ENCODE results near the gene PLCB4. TPM values are rescaled to one million over a fixed set of nuclear protein-coding genes. Genes with fewer than 3 reads are reported as not detected.

PLCB4 gene
- total RNA-seq, 1 experiment from 2014 or later: 10.1 TPM

DNA sequence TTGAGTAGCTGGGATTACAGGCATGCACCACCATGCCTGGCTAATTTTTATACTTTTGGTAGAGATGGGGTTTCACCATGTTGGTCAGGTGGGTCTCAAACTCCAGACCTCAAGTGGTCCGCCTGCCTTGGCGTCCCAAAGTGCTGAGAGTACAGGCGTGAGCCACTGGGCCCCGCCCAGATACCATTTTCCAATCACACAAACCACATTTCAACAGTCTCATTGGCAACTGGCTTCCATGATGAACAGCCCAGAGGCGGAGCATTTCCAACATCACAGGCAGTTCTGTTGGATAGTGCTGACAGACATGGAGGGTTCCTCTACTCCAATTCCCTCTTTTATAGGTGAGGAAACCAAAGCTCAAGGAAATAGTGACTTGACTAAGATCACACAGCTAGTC, 43.9 kb upstream of the PLCB4 start:
- H3K27me3 ChIP-seq (ENCODE audit: insufficient read depth, low read length): no peaks in the 10 kb centered on the region
- peaks cover 4% of the 10 kb centered on the region for H3K4me1 ChIP-seq (ENCODE audit: insufficient read depth, low read length)
- no peak overlapping the region for H3K27ac Mint-ChIP-seq
- H3K14ac ChIP-seq (ENCODE audit: insufficient read depth, low read length): no peak overlapping the region
- H2BK12ac ChIP-seq (ENCODE audit: insufficient read length, low read depth, low read length): no peak overlapping the region
- H3K9ac ChIP-seq (ENCODE audit: extremely low read depth, insufficient read length, low read length): no peak overlapping the region
- no peaks in the 10 kb centered on the region; the same call in 1 of the 2 replicates for H3K27me3 Mint-ChIP-seq (ENCODE audit: low read depth)
- no peak overlapping the region for H2BK5ac ChIP-seq (ENCODE audit: insufficient read length, low read length)
- peaks cover 43 to 48% of the 10 kb centered on the region in 2 experiments for H3K4me1 Mint-ChIP-seq
- H3K23me2 ChIP-seq (ENCODE audit: insufficient read length, low read depth, low read length, poor library complexity, severe bottlenecking): no peaks in the 10 kb centered on the region
- no peak overlapping the region for H2AFZ ChIP-seq (ENCODE audit: low read length)
- no peak overlapping the region for H3K27ac ChIP-seq (ENCODE audit: insufficient read length, low read depth, low read length)
- H3K4ac ChIP-seq (ENCODE audit: low read depth, low read length): no peak overlapping the region
- H3K9me3 ChIP-seq (ENCODE audit: control insufficient read depth, low read depth, low read length): no peaks in the 10 kb centered on the region
- H3K18ac ChIP-seq (ENCODE audit: insufficient read length, low read depth, low read length): no peak overlapping the region
- no peak overlapping the region for H2BK15ac ChIP-seq (ENCODE audit: low read depth, low read length)
- WGBS (ENCODE audit: extremely low coverage, insufficient read length, low lambda C conversion rate): no CpG with 5 or more reads among the region's 5 CpGs
- no peak overlapping the region for H3K4me2 ChIP-seq (ENCODE audit: insufficient read depth, insufficient read length, low read length)
- H2AK5ac ChIP-seq (ENCODE audit: insufficient read length, low read length): no peak overlapping the region
- no peaks in the 10 kb centered on the region; a peak in 3 of 7 replicates for H3K36me3 Mint-ChIP-seq (ENCODE audit: insufficient read depth in 1 of 3, low read depth in 3 of 3)
- H3K79me1 ChIP-seq (ENCODE audit: insufficient read depth, low read depth, low read length, poor library complexity, severe bottlenecking): no peaks in the 10 kb centered on the region
- H4K5ac ChIP-seq (ENCODE audit: insufficient read length, low read depth, low read length): no peak overlapping the region
- H3K9me3 Mint-ChIP-seq: no peaks in the 10 kb centered on the region; a peak in 1 of 5 replicates
- H3K56ac ChIP-seq (ENCODE audit: insufficient read length, low read depth, low read length): no peak overlapping the region
- no peak overlapping the region for H3T11ph ChIP-seq (ENCODE audit: low read length)
- no peaks in the 10 kb centered on the region for H4K20me1 ChIP-seq (ENCODE audit: control insufficient read depth, insufficient read depth, insufficient read length)
- no peak overlapping the region for H4K8ac ChIP-seq (replicated peaks; ENCODE audit: insufficient read length, low read depth, low read length)
- no peak for DNase-seq
- TF ChIP-seq, protein P1, sequence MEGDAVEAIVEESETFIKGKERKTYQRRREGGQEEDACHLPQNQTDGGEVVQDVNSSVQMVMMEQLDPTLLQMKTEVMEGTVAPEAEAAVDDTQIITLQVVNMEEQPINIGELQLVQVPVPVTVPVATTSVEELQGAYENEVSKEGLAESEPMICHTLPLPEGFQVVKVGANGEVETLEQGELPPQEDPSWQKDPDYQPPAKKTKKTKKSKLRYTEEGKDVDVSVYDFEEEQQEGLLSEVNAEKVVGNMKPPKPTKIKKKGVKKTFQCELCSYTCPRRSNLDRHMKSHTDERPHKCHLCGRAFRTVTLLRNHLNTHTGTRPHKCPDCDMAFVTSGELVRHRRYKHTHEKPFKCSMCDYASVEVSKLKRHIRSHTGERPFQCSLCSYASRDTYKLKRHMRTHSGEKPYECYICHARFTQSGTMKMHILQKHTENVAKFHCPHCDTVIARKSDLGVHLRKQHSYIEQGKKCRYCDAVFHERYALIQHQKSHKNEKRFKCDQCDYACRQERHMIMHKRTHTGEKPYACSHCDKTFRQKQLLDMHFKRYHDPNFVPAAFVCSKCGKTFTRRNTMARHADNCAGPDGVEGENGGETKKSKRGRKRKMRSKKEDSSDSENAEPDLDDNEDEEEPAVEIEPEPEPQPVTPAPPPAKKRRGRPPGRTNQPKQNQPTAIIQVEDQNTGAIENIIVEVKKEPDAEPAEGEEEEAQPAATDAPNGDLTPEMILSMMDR (conservative IDR thresholded peaks at IDR 0.05): no peak
- no peak overlapping the region for H2BK20ac ChIP-seq (ENCODE audit: low read depth, low read length, poor library complexity, severe bottlenecking)
- no peak overlapping the region for H3K4me3 Mint-ChIP-seq
- H4K91ac ChIP-seq (ENCODE audit: insufficient read length, low read depth, low read length): no peak overlapping the region
- H3K79me2 ChIP-seq (ENCODE audit: insufficient read depth, low read length): no peaks in the 10 kb centered on the region
- H2BK120ac ChIP-seq (ENCODE audit: low read depth, low read length, poor library complexity, severe bottlenecking): no peak overlapping the region
- no peak overlapping the region for H3K23ac ChIP-seq (ENCODE audit: insufficient read length, low read depth, low read length)
